IPS-18c (cell line): ENCODE results near the gene ACP1.

Experiments used
- H3K4me3 ChIP-seq: 2 replicates; pipeline ENCODE4 v1.7.0; 2013; ENCODE audit warnings: low read depth, mild to moderate bottlenecking, low read length, moderate library complexity; ENCODE audit not compliant: insufficient read depth
- H3K9me3 ChIP-seq: one replicate; pipeline ENCODE4 v1.6.1; 2013; ENCODE audit warnings: mild to moderate bottlenecking, low read length, moderate library complexity; ENCODE audit not compliant: control insufficient read depth, insufficient read depth

Gene ACP1

DNA sequence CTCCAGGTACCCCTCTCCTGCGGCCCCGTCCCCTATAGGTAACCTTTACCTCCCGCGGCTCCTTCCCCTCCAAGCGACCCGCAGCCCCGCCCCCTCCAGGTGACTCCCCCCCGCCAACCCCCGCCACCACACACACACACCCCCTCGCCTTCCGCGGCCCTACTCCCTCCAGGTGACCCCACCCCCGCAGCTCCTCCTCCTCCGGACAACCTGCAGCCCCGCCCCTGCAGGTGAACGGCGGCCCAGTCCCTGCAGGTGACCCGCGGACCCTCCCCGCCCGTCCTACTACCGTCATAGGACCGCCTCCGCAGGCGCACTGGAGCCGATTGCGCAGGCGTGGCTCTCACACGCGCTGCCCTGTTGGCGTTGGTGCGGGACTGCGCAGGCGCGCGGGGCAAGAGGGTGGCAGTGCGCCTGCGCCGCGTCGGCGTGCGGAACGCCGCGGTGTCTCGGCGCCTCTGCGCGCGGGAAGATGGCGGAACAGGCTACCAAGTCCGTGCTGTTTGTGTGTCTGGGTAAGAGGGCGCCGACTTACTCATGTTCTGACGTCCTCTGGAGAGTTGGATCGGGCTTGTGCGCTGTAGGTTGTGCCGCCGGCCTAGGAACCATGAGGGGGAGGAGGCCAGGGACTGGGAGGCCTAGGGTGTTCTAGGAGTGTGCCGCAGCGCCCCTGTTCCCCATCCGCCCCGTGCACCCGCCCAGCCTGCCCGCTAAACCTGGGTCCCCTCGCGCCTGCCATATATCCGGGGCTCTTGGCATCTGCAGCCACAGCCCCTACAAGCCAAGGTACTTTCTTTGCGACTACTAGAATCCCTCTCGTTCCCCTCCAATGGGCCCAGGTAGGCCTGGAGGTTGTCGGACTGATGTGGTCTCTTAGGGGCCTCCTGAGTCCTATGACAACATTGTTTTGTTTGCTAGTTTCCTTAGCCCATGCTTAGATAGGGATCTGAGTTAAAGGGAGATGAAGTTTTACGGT, at the start of gene ACP1:
Gene ACP1 (plus strand): TSS at position 455 of the 976 bp plus-strand sequence. CDS start 18 bp downstream, at position 473.
- no peaks in the 10 kb centered on the region for H3K9me3 ChIP-seq

DNA sequence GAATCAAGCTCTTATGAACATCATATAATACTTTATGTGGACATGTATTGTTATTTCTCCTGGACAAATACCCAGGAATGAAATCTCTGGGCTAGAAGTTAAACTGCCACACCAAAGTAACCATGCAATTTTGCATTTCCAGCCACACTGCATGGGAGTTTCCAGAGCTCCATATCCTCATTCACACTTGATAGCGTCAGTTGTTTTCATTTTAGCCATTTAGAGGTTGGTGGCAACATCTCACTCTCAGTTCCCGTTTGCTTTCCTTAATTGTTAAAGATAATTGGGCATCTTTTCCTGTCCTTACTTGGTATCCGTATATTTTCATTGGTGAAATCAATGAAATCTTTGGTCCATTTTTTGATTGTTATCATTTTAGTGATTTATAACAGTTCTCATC, 48.7 kb upstream of the ACP1 start:
- Histone ChIP-seq H3K4me3 (no peak overlapping the region), H3K9me3 (no peaks in the 10 kb centered on the region)

More for the DNA sequence above, at the start of gene ACP1:
- peak within 1 kb of the TSS; percentile 94 for H3K4me3 ChIP-seq

DNA sequence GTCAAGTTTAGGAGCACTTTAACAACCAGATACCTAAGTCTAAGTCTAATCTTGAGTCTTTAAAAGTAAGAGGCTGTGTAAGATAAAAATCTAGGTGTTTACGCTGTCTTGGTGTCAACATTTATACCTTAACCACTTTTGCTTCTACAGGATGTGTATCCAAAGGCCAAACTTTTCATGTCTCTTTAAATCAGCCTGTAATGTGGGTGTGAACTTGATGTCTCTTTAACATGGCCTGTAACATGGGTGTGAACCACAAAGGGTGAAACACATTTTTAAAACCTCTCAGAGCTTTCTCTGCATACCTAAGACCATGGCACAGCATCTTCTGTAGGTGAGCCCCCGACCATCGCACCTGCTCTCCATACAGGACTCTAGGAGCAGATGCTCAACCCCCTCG, 41.3 kb upstream of the ACP1 start:
- no peak overlapping the region for H3K4me3 ChIP-seq
- no peaks in the 10 kb centered on the region for H3K9me3 ChIP-seq

DNA sequence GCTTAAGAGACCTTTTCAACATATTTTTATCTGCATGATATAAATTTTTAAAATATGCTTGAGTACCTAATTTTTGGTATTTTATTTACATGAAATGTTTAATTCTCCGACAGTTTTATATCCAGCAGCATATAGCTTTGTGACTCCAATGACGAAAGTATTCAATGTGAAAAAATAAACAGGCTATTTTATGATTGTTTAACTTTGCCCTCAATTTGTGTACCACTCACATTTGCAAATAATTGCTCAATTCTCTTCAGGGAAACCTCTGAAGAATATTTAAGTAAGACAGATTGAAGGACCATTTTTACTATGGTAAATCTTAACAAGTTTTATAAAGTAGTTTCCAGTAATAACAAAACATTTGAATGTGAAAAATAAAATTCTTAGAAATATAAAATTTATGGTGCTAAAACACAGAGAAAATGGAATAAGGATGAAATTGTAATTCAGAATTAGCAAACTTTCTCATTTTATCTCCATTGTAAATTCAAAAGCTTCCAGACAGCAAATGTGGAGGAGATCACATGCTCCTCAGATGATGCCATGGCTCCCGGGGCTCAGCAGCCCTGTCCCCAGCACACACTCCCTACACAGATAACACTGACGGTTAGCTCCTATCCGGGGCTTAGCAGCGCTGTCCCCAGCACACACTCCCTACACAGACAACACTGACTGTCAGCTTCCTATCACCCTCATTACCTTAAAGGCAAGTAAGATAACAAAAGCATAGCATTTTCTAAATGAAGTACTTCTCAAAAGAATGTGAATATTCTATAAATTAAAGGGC, 40.6 kb upstream of the ACP1 start:
- Histone ChIP-seq H3K4me3 (no peak overlapping the region), H3K9me3 (no peaks in the 10 kb centered on the region)

DNA sequence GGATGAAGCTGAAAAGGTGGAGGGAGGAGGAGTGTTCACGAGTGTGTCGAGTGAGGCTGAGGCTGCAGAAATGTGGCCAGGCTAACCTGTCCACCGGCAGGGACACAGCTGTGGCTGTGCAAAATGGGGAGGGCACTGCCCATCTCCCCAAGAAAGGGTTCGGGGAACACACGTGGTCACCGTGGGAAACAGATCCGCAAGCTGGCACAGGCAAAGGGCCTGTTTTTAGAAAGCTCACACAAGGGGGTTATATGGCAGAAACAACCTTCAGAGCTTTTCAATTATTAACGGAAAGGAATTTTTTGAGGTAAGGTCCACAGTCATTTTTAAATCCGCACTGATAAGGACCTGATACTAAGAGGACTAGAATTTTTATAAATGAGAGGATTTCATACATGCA, 36.6 kb upstream of the ACP1 start:
- no peak overlapping the region for H3K4me3 ChIP-seq
- no peaks in the 10 kb centered on the region for H3K9me3 ChIP-seq

DNA sequence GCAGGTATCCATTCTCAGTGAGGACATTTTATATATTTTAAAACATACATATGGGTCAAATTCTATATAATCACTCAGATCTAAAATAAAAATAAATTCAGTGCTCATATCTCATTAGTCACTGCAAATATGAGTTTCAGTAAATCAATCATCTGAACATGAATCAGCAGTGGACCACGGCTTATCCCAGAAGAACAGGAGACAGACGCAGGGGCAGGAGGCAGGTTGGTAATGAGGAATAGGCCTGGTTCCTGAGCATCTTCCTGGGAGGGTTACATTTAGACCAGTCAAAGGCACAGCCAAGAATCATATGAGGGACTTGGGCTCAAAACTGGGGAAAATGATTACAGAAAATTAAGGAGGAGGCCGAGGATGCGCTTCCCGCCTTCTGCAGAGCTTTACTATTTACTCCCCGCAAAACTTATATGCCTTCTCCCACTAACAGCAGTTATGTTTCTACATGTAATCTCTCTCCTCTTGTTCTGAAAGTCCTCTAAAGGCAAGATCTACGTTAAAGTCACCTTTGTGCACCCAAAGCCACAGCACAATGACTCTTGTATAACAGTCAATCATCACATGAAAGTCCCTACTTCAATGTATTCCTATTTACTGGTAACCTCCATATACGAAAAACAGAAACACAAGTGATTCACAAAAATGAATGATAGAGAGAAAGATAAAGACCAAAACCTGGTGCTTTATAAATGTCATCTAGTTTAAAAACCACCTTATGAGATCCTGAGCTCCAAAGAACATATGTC, 36.0 kb upstream of the ACP1 start:
- no peaks in the 10 kb centered on the region for H3K9me3 ChIP-seq
- no peak overlapping the region for H3K4me3 ChIP-seq

- no peak overlapping the region for H3K4me3 ChIP-seq
Observed at GRCh38 chr2:231521-232185, 33.1 kb upstream of the ACP1 start.

GRCh38 chr2:233030-233429, 31.7 kb upstream of the ACP1 start:
- no peaks in the 10 kb centered on the region for H3K9me3 ChIP-seq

More at GRCh38 chr2:231521-232185, 33.1 kb upstream of the ACP1 start:
- H3K9me3 ChIP-seq = no peaks in the 10 kb centered on the region

GRCh38 chr2:234421-234820, 30.3 kb upstream of the ACP1 start:
- Histone ChIP-seq H3K4me3 (no peak overlapping the region), H3K9me3 (no peaks in the 10 kb centered on the region)

More at GRCh38 chr2:233030-233429, 31.7 kb upstream of the ACP1 start:
- H3K4me3 ChIP-seq = no peak overlapping the region

DNA sequence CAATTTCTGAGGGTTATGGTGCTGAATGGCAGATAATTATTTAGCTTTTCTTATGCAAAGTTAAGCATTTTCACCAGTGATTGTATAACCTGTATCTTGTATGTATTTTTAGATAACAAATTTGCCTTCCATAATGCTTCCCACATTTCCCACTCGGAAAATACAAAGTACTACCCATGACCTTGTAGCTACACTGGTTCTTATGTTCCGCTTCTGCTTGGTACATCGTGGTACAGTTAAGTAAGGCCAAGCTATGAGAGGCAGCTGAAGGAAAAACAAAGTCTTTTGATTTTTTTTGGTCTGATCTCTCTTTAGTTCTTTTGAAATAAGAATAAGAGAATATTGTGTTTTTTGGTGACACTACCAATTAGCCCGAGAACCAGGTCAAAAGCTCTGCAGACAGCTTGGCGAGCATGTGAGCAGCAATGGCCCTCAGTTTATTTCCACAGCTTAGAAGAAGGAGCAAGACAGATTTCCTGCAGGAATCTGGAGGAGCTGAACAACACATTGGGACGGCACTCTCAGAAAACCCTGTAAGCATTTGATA, 27.7 kb upstream of the ACP1 start:
- Histone ChIP-seq H3K9me3 (no peaks in the 10 kb centered on the region), H3K4me3 (no peak overlapping the region)

GRCh38 chr2:237878-238277, 26.9 kb upstream of the ACP1 start:
- Histone ChIP-seq H3K4me3 (no peak overlapping the region), H3K9me3 (no peaks in the 10 kb centered on the region)

- no peaks in the 10 kb centered on the region for H3K9me3 ChIP-seq
Observed at GRCh38 chr2:238431-238830, 26.3 kb upstream of the ACP1 start.

DNA sequence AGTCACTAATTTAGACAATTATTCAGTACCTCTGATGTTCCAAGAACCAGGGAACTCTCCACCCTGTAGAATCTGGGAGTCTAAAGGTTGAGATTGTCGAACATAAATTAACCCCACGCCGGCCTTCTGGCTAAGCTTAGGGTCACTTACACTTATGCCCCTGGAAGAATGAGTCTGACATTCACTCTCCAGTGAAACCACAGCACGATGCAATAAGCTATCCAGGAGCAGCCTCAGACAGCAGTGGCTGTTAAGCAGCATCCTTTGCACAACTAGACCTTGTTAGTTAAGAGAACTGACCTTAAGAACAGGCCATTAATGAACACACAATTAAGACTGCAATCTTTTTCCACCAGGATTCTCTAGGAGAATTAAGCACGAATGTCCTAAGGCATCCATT, 25.9 kb upstream of the ACP1 start:
- H3K4me3 ChIP-seq = no peak overlapping the region
- H3K9me3 ChIP-seq = no peaks in the 10 kb centered on the region

More at GRCh38 chr2:238431-238830, 26.3 kb upstream of the ACP1 start:
- H3K4me3 ChIP-seq = no peak overlapping the region

DNA sequence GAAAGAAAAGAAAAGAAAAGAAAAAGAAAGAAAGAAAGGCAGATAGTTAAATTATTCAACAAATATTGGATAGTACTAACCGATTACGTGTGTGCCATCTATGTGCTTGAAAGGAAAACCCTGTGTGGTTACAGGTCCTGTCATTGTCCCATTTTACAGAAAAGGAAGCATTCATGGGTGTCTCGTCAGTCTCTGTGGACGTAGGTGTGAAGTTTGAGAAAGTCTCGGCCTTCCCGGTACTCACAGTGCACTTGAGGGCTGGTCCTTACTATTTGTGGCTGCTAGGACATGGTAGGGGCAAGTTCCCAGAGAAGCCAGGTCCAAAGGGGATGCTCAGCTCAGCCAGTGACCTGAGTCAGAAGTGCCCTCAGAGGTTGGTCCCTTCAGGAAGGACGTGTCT, 20.2 kb upstream of the ACP1 start:
- H3K4me3 ChIP-seq = no peak overlapping the region
- H3K9me3 ChIP-seq = no peaks in the 10 kb centered on the region

DNA sequence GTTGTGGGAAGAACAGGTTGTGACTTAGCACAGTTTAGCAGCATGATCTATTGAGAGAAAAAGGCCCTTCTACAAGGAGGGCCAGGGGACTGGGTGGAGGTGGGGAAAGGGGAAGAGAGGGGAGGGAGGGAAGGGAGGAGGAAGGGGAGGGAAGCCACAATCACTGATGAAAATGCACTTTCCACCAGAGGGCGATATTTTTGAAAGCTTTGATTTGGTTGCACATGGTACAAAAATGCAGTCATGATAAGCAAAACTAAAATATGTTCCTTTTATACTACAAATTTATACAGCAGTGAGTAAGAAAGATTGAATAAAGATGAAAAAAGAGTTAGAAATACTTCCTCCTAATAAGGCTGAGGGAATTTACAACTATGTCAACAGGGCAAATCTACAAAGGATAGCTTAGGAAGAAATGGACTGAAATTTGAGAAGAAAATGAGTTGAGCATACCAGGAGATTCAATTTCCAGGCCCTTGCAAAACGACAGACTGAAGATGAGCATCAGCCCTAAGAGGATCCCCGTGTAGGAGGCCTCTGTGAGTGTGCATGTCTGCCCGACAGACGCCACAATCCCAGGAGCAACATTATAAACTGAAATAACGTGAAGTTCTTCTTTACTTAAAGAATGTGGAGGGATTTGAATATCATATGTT, 18.1 kb upstream of the ACP1 start:
- no peak overlapping the region for H3K4me3 ChIP-seq
- no peaks in the 10 kb centered on the region for H3K9me3 ChIP-seq

- Histone ChIP-seq H3K9me3 (no peaks in the 10 kb centered on the region), H3K4me3 (no peak overlapping the region)
Observed at GRCh38 chr2:248724-249123, 16.0 kb upstream of the ACP1 start.
